GM23338 (cell line): ENCODE measurements around the gene FBXL2. TPM values are rescaled to one million over a fixed set of nuclear protein-coding genes. Genes with fewer than 3 reads are reported as not detected.

ENCODE experiments used
- ATAC-seq: fragments of 200-7000 bp; cut with Tn5 transposase; 3 replicates; pipeline ENCODE4 v1.9.1; 2020
- DNase-seq: peaks from one replicate; pipeline ENCODE4 v3.0.0-alpha.2; 2015; ENCODE audit warnings: low spot score
- H2AFZ ChIP-seq: fragments of 200-600 bp; sonication (generic); 2 replicates; pipeline ENCODE4 v1.8.0; 2016; ENCODE audit warnings: antibody characterized with exemption, mild to moderate bottlenecking, moderate library complexity
- H3F3A ChIP-seq: fragments of 200-600 bp; sonication (generic); replicated peaks from 2 replicates; pipeline ENCODE4 v1.8.0; 2017; ENCODE audit warnings: antibody characterized with exemption, mixed run types, low read depth
- H3K27ac ChIP-seq: fragments of 200-600 bp; sonication (generic); 2 replicates; pipeline ENCODE4 v1.6.1; 2016; ENCODE audit warnings: low read depth
- H3K27me3 ChIP-seq: fragments of 200-600 bp; sonication (generic); 2 replicates; pipeline ENCODE4 v1.8.0; 2016; ENCODE audit warnings: mild to moderate bottlenecking, mixed run types, moderate library complexity; ENCODE audit not compliant: insufficient read depth
- H3K36me3 ChIP-seq: fragments of 200-600 bp; sonication (generic); 2 replicates; pipeline ENCODE4 v1.8.0; 2016; ENCODE audit warnings: mild to moderate bottlenecking; ENCODE audit not compliant: insufficient read depth
- H3K4me1 ChIP-seq: fragments of 200-600 bp; sonication (generic); 2 replicates; pipeline ENCODE4 v1.8.0; 2016; ENCODE audit warnings: mild to moderate bottlenecking, moderate library complexity; ENCODE audit not compliant: insufficient read depth
- H3K4me2 ChIP-seq: fragments of 200-600 bp; sonication (generic); 2 replicates; pipeline ENCODE4 v1.7.1; 2017; ENCODE audit warnings: mixed run types
- H3K4me3 ChIP-seq: fragments of 200-600 bp; sonication (generic); 2 replicates; pipeline ENCODE4 v1.6.1; 2016; ENCODE audit warnings: mixed run types
- H3K79me2 ChIP-seq: fragments of 200-600 bp; sonication (generic); replicated peaks from 2 replicates; pipeline ENCODE4 v1.8.0; 2017; ENCODE audit warnings: mild to moderate bottlenecking; ENCODE audit not compliant: insufficient read depth
- H3K9me2 ChIP-seq: fragments of 200-600 bp; sonication (generic); 2 replicates; pipeline ENCODE4 v1.8.0; 2017; ENCODE audit not compliant: insufficient read depth
- H4K20me1 ChIP-seq: fragments of 200-600 bp; sonication (generic); replicated peaks from 2 replicates; pipeline ENCODE4 v1.8.0; 2017; ENCODE audit warnings: mild to moderate bottlenecking; ENCODE audit not compliant: insufficient read depth
- H3K27ac Mint-ChIP-seq: 2 replicates; pipeline ENCODE4 v1.8.0; 2020; ENCODE audit warnings: inconsistent platforms, mild to moderate bottlenecking, moderate library complexity, mixed read lengths
- H3K27me3 Mint-ChIP-seq: 3 replicates; pipeline ENCODE4 v1.8.0; 2022; ENCODE audit warnings: low read depth, mild to moderate bottlenecking, moderate library complexity, mixed read lengths, inconsistent platforms; ENCODE audit not compliant: insufficient read depth, poor library complexity
- H3K36me3 Mint-ChIP-seq: 3 replicates; pipeline ENCODE4 v1.8.0; 2021; ENCODE audit warnings: low read depth, mild to moderate bottlenecking, inconsistent platforms, moderate library complexity, mixed read lengths
- H3K4me1 Mint-ChIP-seq: 3 replicates; pipeline ENCODE4 v1.8.0; 2020; ENCODE audit warnings: mild to moderate bottlenecking, inconsistent platforms, mixed read lengths
- H3K4me3 Mint-ChIP-seq: 3 replicates; pipeline ENCODE4 v1.8.0; 2021; ENCODE audit warnings: moderate library complexity, mild to moderate bottlenecking, inconsistent platforms, mixed read lengths
- H3K9me3 Mint-ChIP-seq: 3 replicates; pipeline ENCODE4 v1.8.0; 2020; ENCODE audit warnings: moderate library complexity, mild to moderate bottlenecking, inconsistent platforms, mixed read lengths
- CREB1 ChIP-seq: fragments of 250-450 bp; sonication (Bioruptor Pico); IDR thresholded peaks from 2 replicates; pipeline ENCODE4 v1.5.0; 2020; ENCODE audit warnings: low read depth, mild to moderate bottlenecking, moderate library complexity
- ETS1 ChIP-seq: IDR thresholded peaks from 2 replicates; pipeline ENCODE4 v1.6.1; 2016; ENCODE audit warnings: antibody characterized with exemption
- EZH2 ChIP-seq: fragments of 200-600 bp; sonication (generic); IDR thresholded peaks from one replicate; pipeline ENCODE4 v1.8.0; 2017; ENCODE audit warnings: antibody characterized with exemption, mild to moderate bottlenecking, low read depth; ENCODE audit not compliant: unreplicated experiment
- NANOG ChIP-seq: IDR thresholded peaks from 2 replicates; pipeline ENCODE4 v1.6.1; 2016; ENCODE audit warnings: antibody characterized with exemption, borderline replicate concordance
- POLR2AphosphoS5 ChIP-seq: IDR thresholded peaks from 2 replicates; pipeline ENCODE4 v1.6.1; 2016; ENCODE audit warnings: antibody characterized with exemption, low read depth
- REST ChIP-seq: IDR thresholded peaks from one replicate; pipeline ENCODE4 v1.6.1; 2018; ENCODE audit warnings: antibody characterized with exemption; ENCODE audit not compliant: unreplicated experiment
- STAT1 ChIP-seq: IDR thresholded peaks from one replicate; pipeline ENCODE4 v1.6.1; 2016; ENCODE audit warnings: antibody characterized with exemption; ENCODE audit not compliant: unreplicated experiment
- ZNF114 ChIP-seq: fragments of 250-450 bp; sonication (Bioruptor Pico); IDR thresholded peaks from 2 replicates; pipeline ENCODE4 v1.5.0; 2020; ENCODE audit warnings: mild to moderate bottlenecking, moderate library complexity
- polyA plus RNA-seq: library from polyadenylated mRNA; unstranded; fragments of >200 nt; fragmentation: Nextera tagmentation; extraction: Ambion mirVana; gene quantifications from 2 replicates; pipeline ENCODE4 v1.2.1, GENCODE V29; 2016
- total RNA-seq: library from RNA; depleted of rRNA; stranded (reverse); fragments of >200 nt; shearing (Covaris generic); gene quantifications from 2 replicates; pipeline ENCODE4 v1.2.3, GENCODE V29; 2014
- TF ChIP-seq, protein P1 (sequence below), 2 experiments: fragments of 200-600 bp in 1 of 2; sonication (generic) in 1 of 2; conservative IDR thresholded peaks; 2 replicates each; pipeline versions ENCODE4 v1.5.1 to v1.6.1; 2016 to 2017; ENCODE audit warnings: antibody characterized with exemption in 2 of 2, low read depth in 2 of 2, mild to moderate bottlenecking in 2 of 2, moderate library complexity in 1 of 2

FBXL2 gene
- total and polyA plus RNA-seq, 2 experiments from 2014 or later, result 2.8 to 5.7 TPM

DNA sequence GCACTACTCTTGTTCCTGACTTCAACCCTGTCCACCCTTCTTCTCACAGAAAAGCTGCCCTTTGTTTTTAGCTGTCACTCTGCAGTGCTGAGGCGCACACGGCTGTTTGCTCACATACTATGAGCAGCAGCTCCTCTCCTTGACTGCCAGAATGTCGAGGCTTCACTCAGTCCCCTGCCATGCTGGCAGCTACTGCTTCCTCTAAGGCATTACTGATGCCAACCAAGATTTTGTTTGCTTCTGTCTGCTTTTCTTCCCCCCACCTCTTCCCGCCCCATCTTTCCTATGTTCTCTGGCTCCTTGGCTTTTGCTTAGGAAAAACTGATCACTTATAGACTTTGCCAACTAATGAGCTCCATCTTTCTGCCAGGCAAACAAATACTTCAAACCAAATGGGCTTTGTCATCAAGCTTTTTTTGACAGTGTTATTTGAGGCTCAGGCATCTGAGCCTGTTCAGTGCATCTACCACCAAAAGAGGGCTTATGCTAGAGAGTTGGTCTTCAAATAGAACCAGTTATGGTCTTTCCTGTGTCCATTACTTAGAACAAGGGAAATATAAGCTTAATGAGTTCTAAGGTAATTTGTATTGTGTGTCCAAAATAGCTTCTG, 81.0 kb downstream of the FBXL2 start:
- Mint-ChIP-seq H3K27ac (no peak overlapping the region), H3K4me3 (no peak overlapping the region), H3K4me1 (no peaks in the 10 kb centered on the region), H3K36me3 (no peaks in the 10 kb centered on the region), H3K27me3 (no peaks in the 10 kb centered on the region), H3K9me3 (no peaks in the 10 kb centered on the region)
- no peak for TF ChIP-seq EZH2
- no peak for TF ChIP-seq ETS1
- TF ChIP-seq NANOG, result no peak
- no peak for TF ChIP-seq CREB1
- TF ChIP-seq STAT1, result no peak
- TF ChIP-seq REST, result no peak
- TF ChIP-seq, protein P1, sequence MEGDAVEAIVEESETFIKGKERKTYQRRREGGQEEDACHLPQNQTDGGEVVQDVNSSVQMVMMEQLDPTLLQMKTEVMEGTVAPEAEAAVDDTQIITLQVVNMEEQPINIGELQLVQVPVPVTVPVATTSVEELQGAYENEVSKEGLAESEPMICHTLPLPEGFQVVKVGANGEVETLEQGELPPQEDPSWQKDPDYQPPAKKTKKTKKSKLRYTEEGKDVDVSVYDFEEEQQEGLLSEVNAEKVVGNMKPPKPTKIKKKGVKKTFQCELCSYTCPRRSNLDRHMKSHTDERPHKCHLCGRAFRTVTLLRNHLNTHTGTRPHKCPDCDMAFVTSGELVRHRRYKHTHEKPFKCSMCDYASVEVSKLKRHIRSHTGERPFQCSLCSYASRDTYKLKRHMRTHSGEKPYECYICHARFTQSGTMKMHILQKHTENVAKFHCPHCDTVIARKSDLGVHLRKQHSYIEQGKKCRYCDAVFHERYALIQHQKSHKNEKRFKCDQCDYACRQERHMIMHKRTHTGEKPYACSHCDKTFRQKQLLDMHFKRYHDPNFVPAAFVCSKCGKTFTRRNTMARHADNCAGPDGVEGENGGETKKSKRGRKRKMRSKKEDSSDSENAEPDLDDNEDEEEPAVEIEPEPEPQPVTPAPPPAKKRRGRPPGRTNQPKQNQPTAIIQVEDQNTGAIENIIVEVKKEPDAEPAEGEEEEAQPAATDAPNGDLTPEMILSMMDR (conservative IDR thresholded peaks at IDR 0.05; ENCODE audit: low read depth in 2 of 2), result no peak
- Histone ChIP-seq H3F3A (no peaks in the 10 kb centered on the region), H3K4me2 (no peak overlapping the region), H2AFZ (no peak overlapping the region), H4K20me1 (no peaks in the 10 kb centered on the region), H3K4me3 (no peak overlapping the region), H3K9me2 (no peaks in the 10 kb centered on the region), H3K79me2 (no peaks in the 10 kb centered on the region), H3K4me1 (no peaks in the 10 kb centered on the region), H3K27ac (no peak overlapping the region), H3K27me3 (no peaks in the 10 kb centered on the region), H3K36me3 (no peaks in the 10 kb centered on the region)
- DNase-seq (no peak), ATAC-seq (no peak; the same call in 2 of the 3 replicates)

DNA sequence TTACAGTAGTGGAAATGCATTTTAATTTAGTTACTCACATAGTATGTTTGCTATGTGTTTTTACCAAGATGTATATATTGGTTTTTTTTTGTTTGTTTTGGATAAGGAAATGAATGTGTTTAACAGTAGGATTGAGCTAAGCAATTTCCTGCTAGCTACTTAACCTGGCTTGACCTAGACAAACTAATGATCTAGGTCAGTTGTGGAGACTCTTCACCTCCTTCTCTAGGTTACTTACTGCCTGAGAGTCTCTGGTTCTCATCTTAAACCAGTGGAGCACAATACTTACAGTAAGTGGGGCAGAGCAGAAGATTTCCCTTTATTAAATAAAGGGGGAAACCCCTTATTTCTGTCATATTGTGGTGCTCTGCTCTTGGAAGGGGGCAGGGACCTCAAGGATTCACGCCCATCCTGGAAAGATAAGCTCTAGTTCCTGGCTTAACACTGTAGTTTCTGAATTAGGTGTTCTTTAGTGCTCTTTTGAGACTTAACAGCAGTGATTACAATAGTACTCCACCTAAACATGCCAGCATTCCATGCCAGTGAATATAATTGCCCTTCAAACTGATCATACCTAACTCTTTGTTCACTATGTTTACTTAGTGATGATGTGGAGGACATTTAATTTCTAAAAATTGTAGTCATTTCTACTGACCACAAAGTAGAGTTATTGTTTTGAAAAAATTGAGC, 83.0 kb downstream of the FBXL2 start:
- Mint-ChIP-seq H3K9me3 (no peaks in the 10 kb centered on the region), H3K36me3 (no peaks in the 10 kb centered on the region), H3K27ac (no peak overlapping the region), H3K27me3 (no peaks in the 10 kb centered on the region), H3K4me3 (no peak overlapping the region), H3K4me1 (no peaks in the 10 kb centered on the region)
- Histone ChIP-seq H3K9me2 (no peaks in the 10 kb centered on the region), H3K4me1 (no peaks in the 10 kb centered on the region), H3F3A (no peaks in the 10 kb centered on the region), H3K4me3 (no peak overlapping the region), H3K27ac (no peak overlapping the region), H4K20me1 (no peaks in the 10 kb centered on the region), H3K27me3 (no peaks in the 10 kb centered on the region), H3K4me2 (no peak overlapping the region), H3K79me2 (no peaks in the 10 kb centered on the region), H3K36me3 (no peaks in the 10 kb centered on the region), H2AFZ (no peak overlapping the region)
- TF ChIP-seq NANOG (no peak), ZNF114 (CRISPR knock-in tag) (no peak), STAT1 (no peak), REST (no peak), CREB1 (no peak), POLR2AphosphoS5 (no peak)
- no peak for DNase-seq
- no peak for ATAC-seq
